ENCODE results near the gene TTC19. TPM values are rescaled to one million over a fixed set of nuclear protein-coding genes. Genes with fewer than 3 reads are reported as not detected.
A peak's percentile ranks its signal among the peaks of the same experiment; 100 is the strongest.

TTC19 gene
- total RNA-seq, 3 donors from 2014 or later, result 46.4 to 111 (median 105) TPM

- intact Hi-C loops (cut with DNase I; ENCODE audit: low total_unique reads), result no loop called here
- no peak overlapping the region for H3K4me3 ChIP-seq
Measured at GRCh38 chr17:15963670-15964110, 35.9 kb upstream of the TTC19 start.

GRCh38 chr17:15965528-15965927, 34.1 kb upstream of the TTC19 start:
- H3K4me3 ChIP-seq, result no peak overlapping the region
- intact Hi-C loops (cut with DNase I; ENCODE audit: low total_unique reads), result no loop called here
- H3K27me3 ChIP-seq, result no peaks in the 10 kb centered on the region
- H3K36me3 ChIP-seq, result no peaks in the 10 kb centered on the region
- H3K4me1 ChIP-seq, result peaks cover 0 to 10% of the 10 kb centered on the region in 2 donors
- TF ChIP-seq CTCF (IDR thresholded peaks at IDR 0.05), result no peak
- no peak for TF ChIP-seq POLR2AphosphoS5 (IDR thresholded peaks at IDR 0.05)
- no peak for TF ChIP-seq POLR2A (IDR thresholded peaks at IDR 0.05)
- DNase-seq (ENCODE audit: low spot score in 2 of 2), result no peak
- peak overlapping the region; percentile 70 to 74 for H3K27ac ChIP-seq
- H3K9me3 ChIP-seq, result no peaks in the 10 kb centered on the region

More at GRCh38 chr17:15963670-15964110, 35.9 kb upstream of the TTC19 start:
- Histone ChIP-seq H3K36me3 (no peaks in the 10 kb centered on the region), H3K4me1 (peaks cover under 1 to 10% of the 10 kb centered on the region in 2 donors), H3K9me3 (no peaks in the 10 kb centered on the region), H3K27ac (peak overlapping the region in 1 of 2 donors; percentile 36), H3K27me3 (no peaks in the 10 kb centered on the region)
- TF ChIP-seq POLR2A (IDR thresholded peaks at IDR 0.05) (no peak), POLR2AphosphoS5 (IDR thresholded peaks at IDR 0.05) (no peak), CTCF (IDR thresholded peaks at IDR 0.05) (no peak)
- peak in 1 of 2 donors; percentile 49 for DNase-seq (ENCODE audit: low spot score in 2 of 2)

GRCh38 chr17:15966183-15966878, 33.3 kb upstream of the TTC19 start:
- TF ChIP-seq CTCF (IDR thresholded peaks at IDR 0.05) (no peak), POLR2A (IDR thresholded peaks at IDR 0.05) (no peak), POLR2AphosphoS5 (IDR thresholded peaks at IDR 0.05) (no peak)
- intact Hi-C loops (cut with DNase I; ENCODE audit: low total_unique reads), result no loop called here
- no peaks in the 10 kb centered on the region for H3K9me3 ChIP-seq
- H3K27me3 ChIP-seq, result no peaks in the 10 kb centered on the region
- no peak for DNase-seq (ENCODE audit: low spot score in 2 of 2)
- peak overlapping the region; percentile 70 to 74 for H3K27ac ChIP-seq
- H3K36me3 ChIP-seq, result no peaks in the 10 kb centered on the region
- H3K4me1 ChIP-seq, result peaks cover 0 to 10% of the 10 kb centered on the region in 2 donors
- H3K4me3 ChIP-seq, result peak overlapping the region in 1 of 3 donors; percentile 13

GRCh38 chr17:15966879-15967248, 32.8 kb upstream of the TTC19 start:
- no peaks in the 10 kb centered on the region for H3K9me3 ChIP-seq
- H3K27ac ChIP-seq, result peak overlapping the region; percentile 70 to 74
- intact Hi-C loops (cut with DNase I; ENCODE audit: low total_unique reads), result no loop called here
- DNase-seq (ENCODE audit: low spot score in 2 of 2), result no peak
- H3K27me3 ChIP-seq, result no peaks in the 10 kb centered on the region
- no peaks in the 10 kb centered on the region for H3K36me3 ChIP-seq
- no peak for TF ChIP-seq POLR2AphosphoS5 (IDR thresholded peaks at IDR 0.05)
- peak overlapping the region in 1 of 3 donors; percentile 13 for H3K4me3 ChIP-seq
- peaks cover 0 to 10% of the 10 kb centered on the region in 2 donors for H3K4me1 ChIP-seq

- DNase-seq (ENCODE audit: low spot score in 2 of 2), result no peak
- no peak overlapping the region for H3K4me3 ChIP-seq
- no peaks in the 10 kb centered on the region for H3K9me3 ChIP-seq
- peaks cover 0 to 10% of the 10 kb centered on the region in 2 donors for H3K4me1 ChIP-seq
- H3K27me3 ChIP-seq, result no peaks in the 10 kb centered on the region
- TF ChIP-seq POLR2AphosphoS5 (IDR thresholded peaks at IDR 0.05), result no peak
- no peak for TF ChIP-seq POLR2A (IDR thresholded peaks at IDR 0.05)
- no peak for TF ChIP-seq CTCF (IDR thresholded peaks at IDR 0.05)
- intact Hi-C loops (cut with DNase I; ENCODE audit: low total_unique reads), result no loop called here
- H3K27ac ChIP-seq, result no peak overlapping the region
- H3K36me3 ChIP-seq, result no peaks in the 10 kb centered on the region
Measured at GRCh38 chr17:15967706-15968399, 31.8 kb upstream of the TTC19 start.

Measured in breast epithelium (tissue), 4 donors.